A549 (cell line): Measurements from ENCODE around the gene FOXQ1.

Source experiments
- BHLHE40 ChIP-seq: IDR thresholded peaks from 2 replicates; pipeline ENCODE4 v1.6.1; 2012; ENCODE audit warnings: low read depth, low read length, inconsistent platforms
- CTCF ChIP-seq: fragments of >200 bp; sonication (Bioruptor Twin); formaldehyde crosslinking; IDR thresholded peaks from 3 replicates; pipeline ENCODE4 v1.5.1; 2016
- JUN ChIP-seq, 2 experiments: fragments of >200 bp; sonication (Bioruptor Twin); formaldehyde crosslinking; IDR thresholded peaks; 2 replicates in 1 of 2; 3 replicates in 1 of 2; pipeline ENCODE4 v1.6.1; 2016 to 2017
- KDM5A ChIP-seq: fragments of 200-600 bp; sonication (generic); IDR thresholded peaks from 2 replicates; pipeline ENCODE4 v1.6.1; 2016; ENCODE audit warnings: antibody characterized with exemption, mild to moderate bottlenecking
- MAX ChIP-seq: IDR thresholded peaks from 2 replicates; pipeline ENCODE4 v1.6.1; 2012
- POLR2A ChIP-seq: IDR thresholded peaks from 2 replicates; pipeline ENCODE4 v1.6.1; 2012; ENCODE audit warnings: mild to moderate bottlenecking, low read length
- ZFP36 ChIP-seq: fragments of 450-650 bp; IDR thresholded peaks from 2 replicates; pipeline ENCODE4 v1.6.1; 2014; ENCODE audit warnings: borderline replicate concordance; ENCODE audit not compliant: partially characterized antibody
- TF ChIP-seq, protein P1 (sequence below): IDR thresholded peaks from 2 replicates; pipeline ENCODE4 v1.6.1; 2012

DNA sequence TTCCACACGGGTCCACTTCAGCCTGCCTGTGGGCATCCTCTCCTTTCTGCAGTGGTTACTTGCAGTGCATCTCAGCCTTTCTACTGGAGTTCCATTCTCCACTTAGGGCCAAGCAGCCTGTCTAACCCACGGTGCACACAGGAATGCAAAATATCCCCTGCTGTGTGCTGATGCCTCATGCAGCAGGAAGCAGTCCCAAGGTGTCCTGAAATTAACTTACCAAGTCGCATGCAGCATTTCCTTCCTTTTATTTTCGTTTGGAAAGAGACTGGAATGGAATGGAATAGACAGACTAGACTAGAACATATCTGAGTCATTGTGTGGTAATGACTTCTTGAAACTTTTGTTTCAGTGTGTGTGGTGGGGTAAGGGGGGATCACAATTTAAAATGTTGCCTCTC, 25.9 kb upstream of the FOXQ1 start:
- TF ChIP-seq POLR2A (no peak), KDM5A (no peak), CTCF (no peak), ZFP36 (no peak), JUN (IDR thresholded peaks at IDR 0.05) (no peak), MAX (no peak), BHLHE40 (no peak)
- TF ChIP-seq, protein P1, sequence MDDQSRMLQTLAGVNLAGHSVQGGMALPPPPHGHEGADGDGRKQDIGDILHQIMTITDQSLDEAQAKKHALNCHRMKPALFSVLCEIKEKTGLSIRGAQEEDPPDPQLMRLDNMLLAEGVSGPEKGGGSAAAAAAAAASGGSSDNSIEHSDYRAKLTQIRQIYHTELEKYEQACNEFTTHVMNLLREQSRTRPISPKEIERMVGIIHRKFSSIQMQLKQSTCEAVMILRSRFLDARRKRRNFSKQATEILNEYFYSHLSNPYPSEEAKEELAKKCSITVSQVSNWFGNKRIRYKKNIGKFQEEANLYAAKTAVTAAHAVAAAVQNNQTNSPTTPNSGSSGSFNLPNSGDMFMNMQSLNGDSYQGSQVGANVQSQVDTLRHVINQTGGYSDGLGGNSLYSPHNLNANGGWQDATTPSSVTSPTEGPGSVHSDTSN: no peak
